Right renal cortex interstitium (tissue), 3 donors: Measurements from ENCODE around the gene DCXR. TPM values are rescaled to one million over a fixed set of nuclear protein-coding genes. Genes with fewer than 3 reads are reported as not detected.

ENCODE experiments used
- DNase-seq, 3 donors: peaks; one replicate each; pipeline ENCODE4 v3.0.0-alpha.2; 2013; ENCODE audit warnings: low read depth in 3 of 3, low spot score in 2 of 3
- polyA plus RNA-seq, 3 donors: library from polyadenylated mRNA; unstranded; fragments of 120-200 nt; gene quantifications; one replicate each; pipeline ENCODE4 v1.2.1, GENCODE V29; 2013; ENCODE audit not compliant: insufficient read length in 3 of 3

Gene DCXR
- polyA plus RNA-seq, 3 donors = 79.3 to 90.0 (median 89.4) TPM

DNA sequence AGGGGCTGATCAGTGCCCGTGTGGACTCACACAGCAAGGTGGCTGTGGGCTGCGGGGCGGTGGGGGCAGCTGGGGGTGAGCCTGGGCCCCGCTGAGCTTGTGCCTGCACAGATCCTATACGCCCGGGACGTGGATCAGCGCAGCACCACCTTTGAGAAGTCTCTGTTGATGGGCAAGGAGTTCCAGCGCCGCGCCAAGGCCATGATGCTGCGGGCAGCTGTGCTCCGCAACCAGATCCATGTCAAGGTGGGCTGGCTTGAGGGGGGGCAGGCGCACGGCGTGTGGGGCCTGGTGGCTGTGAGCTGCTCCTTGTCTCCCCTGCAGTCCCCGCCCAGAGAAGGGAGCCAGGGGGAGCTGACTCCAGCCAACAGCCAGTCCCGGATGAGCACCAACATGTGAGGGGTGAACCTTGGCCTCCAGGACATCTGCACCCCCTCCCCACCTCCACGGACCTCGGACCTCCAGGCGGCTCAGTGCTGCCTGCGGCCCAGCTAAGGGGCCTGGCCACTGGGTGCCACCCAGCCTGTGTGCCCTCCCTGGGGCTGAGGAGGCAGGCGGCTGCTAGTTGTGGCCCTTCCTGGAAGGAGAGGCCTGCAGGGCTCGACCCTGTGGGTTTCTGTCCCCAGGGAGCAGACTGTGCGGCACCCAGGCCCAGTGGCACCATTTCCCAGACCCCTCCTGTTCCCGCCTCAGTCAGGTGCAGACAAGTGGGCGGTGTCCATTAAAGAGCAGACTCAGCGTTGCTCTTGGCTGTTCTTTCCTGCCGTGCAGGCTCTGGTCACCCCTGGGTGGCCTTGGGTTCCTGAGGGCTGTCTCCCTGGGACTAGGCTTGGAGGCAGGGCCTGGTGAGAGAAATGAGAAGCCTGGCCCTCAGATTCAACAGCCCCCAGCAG, 19.5 kb upstream of the DCXR start:
- DNase-seq = no peak

GRCh38 chr17:82055965-82056728, 18.6 kb upstream of the DCXR start:
- no peak for DNase-seq

GRCh38 chr17:82055023-82055964, 17.8 kb upstream of the DCXR start:
- DNase-seq = no peak

DNA sequence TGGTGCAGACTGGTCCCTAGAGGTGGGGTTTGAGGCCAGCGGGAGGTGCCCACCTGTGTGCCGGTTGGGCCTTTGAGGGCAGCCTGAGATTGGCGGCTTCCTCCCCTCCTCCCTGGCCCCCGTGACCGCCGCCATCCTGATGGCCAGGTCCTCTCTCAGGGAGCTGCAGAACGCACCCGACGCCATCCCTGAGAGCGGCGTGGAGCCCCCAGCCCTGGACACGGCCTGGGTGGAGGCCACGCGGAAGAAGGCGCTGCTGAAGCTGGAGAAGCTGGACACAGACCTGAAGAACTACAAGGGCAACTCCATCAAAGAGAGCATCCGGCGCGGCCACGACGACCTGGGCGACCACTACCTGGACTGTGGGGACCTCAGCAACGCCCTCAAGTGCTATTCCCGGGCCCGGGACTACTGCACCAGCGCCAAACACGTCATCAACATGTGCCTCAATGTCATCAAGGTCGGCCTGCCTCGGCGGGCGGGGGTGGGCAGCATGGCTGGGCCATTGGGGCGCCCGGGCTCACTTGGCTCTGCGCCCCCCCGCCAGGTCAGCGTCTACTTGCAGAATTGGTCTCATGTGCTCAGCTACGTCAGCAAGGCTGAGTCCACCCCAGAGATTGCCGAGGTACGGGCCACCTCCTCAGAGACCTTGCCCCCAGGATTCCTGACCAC, 17.0 kb upstream of the DCXR start:
- no peak for DNase-seq

DNA sequence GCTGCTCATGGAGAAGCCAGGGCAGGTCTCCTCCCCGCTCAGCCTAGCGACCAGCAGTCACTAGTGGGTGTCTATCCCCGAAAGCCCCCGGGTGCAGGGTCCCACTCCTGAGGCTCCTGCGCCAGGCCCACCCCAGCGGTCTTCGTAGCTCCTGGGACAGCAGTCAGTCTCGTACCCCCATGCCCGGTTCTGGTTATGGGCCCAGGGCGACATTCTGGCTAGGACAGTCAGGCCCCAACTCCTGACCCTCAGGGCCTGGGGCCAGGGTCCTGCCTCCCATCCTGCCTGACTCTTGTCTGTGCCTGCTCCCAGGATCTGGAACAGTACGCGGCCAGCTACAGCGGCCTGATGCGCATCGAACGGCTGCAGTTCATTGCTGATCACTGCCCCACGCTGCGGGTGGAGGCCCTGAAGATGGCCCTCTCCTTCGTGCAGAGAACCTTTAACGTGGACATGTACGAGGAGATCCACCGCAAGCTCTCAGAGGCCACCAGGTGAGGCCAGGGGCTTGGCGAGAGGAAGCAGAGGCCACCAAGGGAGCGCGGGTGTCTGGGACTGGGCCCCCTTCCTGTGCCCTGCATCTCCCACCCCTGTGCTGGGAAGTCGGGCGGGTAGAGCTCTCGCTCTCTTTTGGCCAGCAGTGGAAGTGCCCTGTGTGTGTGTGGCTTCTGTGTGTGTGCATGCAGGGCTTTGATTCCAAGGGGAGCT, 16.2 kb upstream of the DCXR start:
- no peak for DNase-seq

DNA sequence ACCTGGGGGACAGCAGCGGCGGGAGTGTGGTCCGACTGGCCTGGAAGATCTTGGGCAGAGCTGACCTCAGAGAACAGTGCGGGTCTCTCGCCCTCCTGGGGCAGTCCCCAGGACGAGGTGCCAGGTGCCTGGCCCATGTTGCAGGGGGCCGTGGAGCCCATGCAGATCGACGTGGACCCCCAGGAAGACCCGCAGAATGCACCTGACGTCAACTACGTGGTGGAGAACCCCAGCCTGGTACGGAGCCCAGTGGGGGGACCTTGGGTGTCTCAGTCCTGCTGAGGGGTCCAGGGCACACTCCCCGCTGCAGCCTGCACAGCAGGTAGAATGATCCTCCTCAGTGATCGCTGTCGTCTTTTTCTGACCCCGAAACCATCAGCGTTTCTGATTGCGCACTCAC, 15.6 kb upstream of the DCXR start:
- DNase-seq = no peak

GRCh38 chr17:82052638-82053059, 15.2 kb upstream of the DCXR start:
- no peak for DNase-seq

- DNase-seq = no peak
These were observed 14.5 kb upstream of the DCXR start, which contains the start of the genes GPS1 and RFNG for GRCh38 chr17:82051776-82052637. Gene GPS1 (plus strand): TSS chr17:82051898. CDS start chr17:82051932, 34 bp downstream. Gene RFNG (minus strand): TSS chr17:82051811. CDS start chr17:82051766, 45 bp downstream.

GRCh38 chr17:82050761-82051641, 13.5 kb upstream of the DCXR start:
- DNase-seq = no peak

GRCh38 chr17:82050152-82050760, 12.8 kb upstream of the DCXR start:
- DNase-seq = no peak

- no peak for DNase-seq
These were observed 12.0 kb upstream of the DCXR start for GRCh38 chr17:82049521-82049971.

DNA sequence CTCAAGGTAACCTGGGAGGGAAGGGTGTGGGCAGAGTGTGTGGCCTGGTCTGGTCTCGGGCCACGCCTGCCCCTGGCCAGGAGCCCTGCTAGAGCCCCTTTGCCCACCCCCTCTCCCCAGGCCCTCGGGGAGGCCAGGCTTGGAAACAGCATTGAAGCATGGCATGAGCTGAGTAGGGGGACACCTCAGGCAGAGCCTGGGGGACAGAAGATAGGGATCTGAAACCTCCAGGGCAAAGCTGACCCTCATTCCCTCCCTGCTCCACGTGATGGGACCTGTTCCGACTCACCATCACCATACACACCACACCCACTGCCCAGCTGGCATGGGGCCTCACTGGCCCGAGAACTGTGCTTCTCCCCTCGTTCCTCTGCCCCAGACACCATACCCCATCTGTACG, 11.6 kb upstream of the DCXR start:
- DNase-seq = no peak

DNA sequence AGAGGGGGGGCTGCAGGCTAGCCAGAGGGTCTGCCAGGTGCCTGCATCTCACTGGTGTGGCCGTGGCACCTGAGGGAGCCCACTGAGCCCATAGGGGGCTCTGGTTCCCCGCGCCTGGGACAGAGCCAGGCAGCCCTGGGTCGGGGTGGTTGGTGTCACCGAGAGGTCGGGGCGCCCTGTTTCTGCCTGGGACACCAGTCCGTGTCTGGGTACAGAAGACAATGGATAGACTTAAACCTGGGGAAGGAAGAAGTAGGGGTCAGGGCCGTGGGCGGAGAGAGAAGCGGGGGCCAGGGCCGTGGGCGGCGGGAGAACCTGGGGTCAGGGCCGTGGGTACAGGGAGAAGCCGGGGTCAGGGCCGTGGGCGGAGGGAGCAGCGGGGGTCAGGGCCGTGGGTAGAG, 11.1 kb upstream of the DCXR start:
- DNase-seq = no peak

GRCh38 chr17:82047914-82048570, 10.5 kb upstream of the DCXR start:
- no peak for DNase-seq

- DNase-seq = no peak
These were observed 9.9 kb upstream of the DCXR start for GRCh38 chr17:82047379-82047778.

GRCh38 chr17:82046903-82047302, 9.4 kb upstream of the DCXR start:
- DNase-seq = no peak
